ENCODE measurements around the gene LCN12.

DNA sequence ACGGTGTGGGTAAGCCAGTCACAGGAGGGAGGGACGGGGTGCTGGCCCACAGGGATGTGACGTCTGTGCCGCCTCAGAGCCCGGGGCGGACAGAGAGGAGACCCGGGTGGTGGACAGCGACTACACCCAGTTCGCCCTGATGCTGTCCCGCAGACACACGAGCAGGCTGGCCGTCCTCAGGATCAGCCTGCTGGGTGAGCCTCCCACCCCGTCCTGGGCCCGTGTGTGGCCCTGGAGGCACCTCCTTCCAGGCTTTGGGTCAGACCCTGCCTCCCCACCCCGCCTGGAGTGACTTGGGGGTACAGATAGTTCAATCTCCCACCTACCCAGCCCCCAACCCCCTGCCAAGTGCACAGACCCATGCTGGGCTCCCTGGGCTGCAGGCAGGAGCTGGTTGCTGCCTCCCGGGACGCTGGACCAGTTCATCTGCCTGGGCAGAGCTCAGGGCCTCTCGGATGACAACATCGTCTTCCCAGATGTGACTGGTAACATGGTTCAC lies 1.7 kb downstream of the LCN12 start:
- TF ChIP-seq, protein P1, sequence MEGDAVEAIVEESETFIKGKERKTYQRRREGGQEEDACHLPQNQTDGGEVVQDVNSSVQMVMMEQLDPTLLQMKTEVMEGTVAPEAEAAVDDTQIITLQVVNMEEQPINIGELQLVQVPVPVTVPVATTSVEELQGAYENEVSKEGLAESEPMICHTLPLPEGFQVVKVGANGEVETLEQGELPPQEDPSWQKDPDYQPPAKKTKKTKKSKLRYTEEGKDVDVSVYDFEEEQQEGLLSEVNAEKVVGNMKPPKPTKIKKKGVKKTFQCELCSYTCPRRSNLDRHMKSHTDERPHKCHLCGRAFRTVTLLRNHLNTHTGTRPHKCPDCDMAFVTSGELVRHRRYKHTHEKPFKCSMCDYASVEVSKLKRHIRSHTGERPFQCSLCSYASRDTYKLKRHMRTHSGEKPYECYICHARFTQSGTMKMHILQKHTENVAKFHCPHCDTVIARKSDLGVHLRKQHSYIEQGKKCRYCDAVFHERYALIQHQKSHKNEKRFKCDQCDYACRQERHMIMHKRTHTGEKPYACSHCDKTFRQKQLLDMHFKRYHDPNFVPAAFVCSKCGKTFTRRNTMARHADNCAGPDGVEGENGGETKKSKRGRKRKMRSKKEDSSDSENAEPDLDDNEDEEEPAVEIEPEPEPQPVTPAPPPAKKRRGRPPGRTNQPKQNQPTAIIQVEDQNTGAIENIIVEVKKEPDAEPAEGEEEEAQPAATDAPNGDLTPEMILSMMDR (optimal IDR thresholded peaks at IDR 0.05 in 1 of 3, IDR thresholded peaks at IDR 0.05 in 1 of 3, conservative IDR thresholded peaks at IDR 0.05 in 1 of 3; ENCODE audit: extremely low read depth in 1 of 3, insufficient read depth in 2 of 3, low read length in 3 of 3) = no peak
- no peak for TF ChIP-seq EZH2 (IDR thresholded peaks at IDR 0.05; ENCODE audit: low read length)
